ENCODE data around the gene TNIK. TPM values are rescaled to one million over a fixed set of nuclear protein-coding genes. Genes with fewer than 3 reads are reported as not detected.

Gene TNIK
- total RNA-seq, 1 donor from 2014 or later = 9.3 TPM

GRCh38 chr3:171021377-171021776, 438.8 kb downstream of the TNIK start:
- Mint-ChIP-seq H3K9me3 (no peaks in the 10 kb centered on the region), H3K27ac (no peak overlapping the region), H3K27me3 (ENCODE audit: low read depth) (no peaks in the 10 kb centered on the region), H3K4me3 (no peak overlapping the region), H3K36me3 (no peaks in the 10 kb centered on the region), H3K4me1 (peaks cover 6% of the 10 kb centered on the region)
- DNase-seq (ENCODE audit: low spot score in 2 of 2, unreplicated experiment in 2 of 2) = no peak
- TF ChIP-seq, protein P1, sequence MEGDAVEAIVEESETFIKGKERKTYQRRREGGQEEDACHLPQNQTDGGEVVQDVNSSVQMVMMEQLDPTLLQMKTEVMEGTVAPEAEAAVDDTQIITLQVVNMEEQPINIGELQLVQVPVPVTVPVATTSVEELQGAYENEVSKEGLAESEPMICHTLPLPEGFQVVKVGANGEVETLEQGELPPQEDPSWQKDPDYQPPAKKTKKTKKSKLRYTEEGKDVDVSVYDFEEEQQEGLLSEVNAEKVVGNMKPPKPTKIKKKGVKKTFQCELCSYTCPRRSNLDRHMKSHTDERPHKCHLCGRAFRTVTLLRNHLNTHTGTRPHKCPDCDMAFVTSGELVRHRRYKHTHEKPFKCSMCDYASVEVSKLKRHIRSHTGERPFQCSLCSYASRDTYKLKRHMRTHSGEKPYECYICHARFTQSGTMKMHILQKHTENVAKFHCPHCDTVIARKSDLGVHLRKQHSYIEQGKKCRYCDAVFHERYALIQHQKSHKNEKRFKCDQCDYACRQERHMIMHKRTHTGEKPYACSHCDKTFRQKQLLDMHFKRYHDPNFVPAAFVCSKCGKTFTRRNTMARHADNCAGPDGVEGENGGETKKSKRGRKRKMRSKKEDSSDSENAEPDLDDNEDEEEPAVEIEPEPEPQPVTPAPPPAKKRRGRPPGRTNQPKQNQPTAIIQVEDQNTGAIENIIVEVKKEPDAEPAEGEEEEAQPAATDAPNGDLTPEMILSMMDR (IDR thresholded peaks at IDR 0.05; ENCODE audit: unreplicated experiment) = no peak

DNA sequence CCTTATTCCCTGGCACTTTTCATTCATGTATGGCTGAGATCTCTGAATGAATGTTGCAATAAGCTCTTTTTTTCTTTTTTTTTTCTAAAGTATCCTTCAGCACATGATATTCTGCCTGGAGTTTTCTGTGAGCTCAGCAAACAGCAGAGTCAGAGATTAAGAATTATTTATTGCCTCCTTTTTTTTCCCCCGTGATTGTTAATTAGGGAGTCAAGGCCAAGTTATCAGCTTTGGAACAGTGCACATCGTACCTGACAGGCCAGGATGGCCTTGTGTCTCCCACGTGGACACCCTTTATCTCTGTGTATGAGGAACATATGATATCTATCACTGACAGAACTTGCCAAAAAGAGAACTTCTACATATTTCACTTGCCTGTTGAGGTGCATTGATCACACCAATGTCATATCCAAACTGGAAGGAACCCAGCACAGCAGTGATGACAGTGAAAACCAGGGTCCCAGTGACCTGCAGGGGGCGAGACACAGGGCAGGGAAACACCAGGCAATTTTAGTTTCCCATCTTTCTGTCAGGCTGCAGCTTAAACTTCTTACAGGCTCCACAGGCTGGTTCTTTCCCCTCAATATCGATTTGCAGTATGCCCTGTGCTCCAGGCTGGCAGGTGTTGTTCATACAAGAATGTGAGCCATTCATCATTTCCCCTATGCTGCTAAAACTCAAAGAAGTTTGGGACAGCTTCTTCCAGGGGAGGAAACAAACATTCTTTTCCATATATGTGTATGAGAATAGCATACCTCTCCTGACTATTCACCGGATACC, 441.9 kb downstream of the TNIK start:
- TF ChIP-seq, protein P1 (IDR thresholded peaks at IDR 0.05; ENCODE audit: unreplicated experiment) = peak; percentile 26
- DNase-seq (ENCODE audit: low spot score in 2 of 2, unreplicated experiment in 2 of 2) = no peak
- Mint-ChIP-seq H3K36me3 (no peaks in the 10 kb centered on the region), H3K4me3 (no peak overlapping the region), H3K27me3 (ENCODE audit: low read depth) (no peaks in the 10 kb centered on the region), H3K9me3 (no peaks in the 10 kb centered on the region), H3K4me1 (peaks cover 6% of the 10 kb centered on the region), H3K27ac (no peak overlapping the region)

DNA sequence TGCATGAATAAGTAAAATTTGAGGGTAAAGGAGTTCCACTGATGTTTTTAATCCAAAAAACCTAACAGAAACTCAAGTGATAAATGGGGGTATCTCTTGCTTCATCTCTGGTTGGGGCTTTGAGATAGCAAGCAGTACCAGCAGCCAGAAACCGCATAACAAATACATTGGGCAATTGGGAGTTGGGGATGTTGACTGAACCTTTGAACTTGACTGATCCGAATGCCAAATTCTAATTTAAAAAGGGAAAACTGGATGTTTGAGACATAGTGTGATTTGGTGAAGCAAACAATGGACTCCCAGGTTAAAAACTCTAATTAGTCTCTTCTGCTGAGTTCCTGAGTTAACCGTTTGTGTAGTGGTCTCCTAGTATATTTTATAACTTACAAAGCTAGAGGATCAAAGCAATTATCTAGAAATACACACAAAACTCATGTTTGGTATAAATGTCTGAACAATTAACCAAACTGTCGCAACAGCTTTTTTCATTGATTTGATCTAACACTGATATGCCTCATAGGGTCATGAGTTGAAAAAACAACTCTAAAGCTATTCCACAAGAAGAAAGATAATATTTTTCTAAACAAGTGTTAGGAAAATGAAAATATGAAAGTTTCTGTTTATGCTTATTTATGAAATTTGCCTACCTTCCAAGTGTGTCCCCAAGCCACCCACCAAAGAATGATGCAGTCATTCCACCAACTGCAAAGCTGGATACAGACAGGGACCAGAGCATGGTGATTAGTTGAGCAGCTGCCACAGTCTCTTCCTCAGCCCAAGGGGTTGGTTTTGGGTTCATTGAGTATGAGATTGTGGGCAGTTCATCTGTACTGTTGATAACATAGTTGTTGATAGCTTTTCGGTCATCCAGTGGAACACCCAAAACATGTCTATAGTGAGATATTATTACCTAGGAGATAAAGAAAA, 446.1 kb downstream of the TNIK start:
- Mint-ChIP-seq H3K4me1 (peaks cover 6% of the 10 kb centered on the region), H3K4me3 (no peak overlapping the region), H3K36me3 (no peaks in the 10 kb centered on the region), H3K27ac (no peak overlapping the region), H3K27me3 (ENCODE audit: low read depth) (no peaks in the 10 kb centered on the region), H3K9me3 (no peaks in the 10 kb centered on the region)
- no peak for DNase-seq (ENCODE audit: low spot score in 2 of 2, unreplicated experiment in 2 of 2)
- TF ChIP-seq, protein P1 (IDR thresholded peaks at IDR 0.05; ENCODE audit: unreplicated experiment) = no peak

DNA sequence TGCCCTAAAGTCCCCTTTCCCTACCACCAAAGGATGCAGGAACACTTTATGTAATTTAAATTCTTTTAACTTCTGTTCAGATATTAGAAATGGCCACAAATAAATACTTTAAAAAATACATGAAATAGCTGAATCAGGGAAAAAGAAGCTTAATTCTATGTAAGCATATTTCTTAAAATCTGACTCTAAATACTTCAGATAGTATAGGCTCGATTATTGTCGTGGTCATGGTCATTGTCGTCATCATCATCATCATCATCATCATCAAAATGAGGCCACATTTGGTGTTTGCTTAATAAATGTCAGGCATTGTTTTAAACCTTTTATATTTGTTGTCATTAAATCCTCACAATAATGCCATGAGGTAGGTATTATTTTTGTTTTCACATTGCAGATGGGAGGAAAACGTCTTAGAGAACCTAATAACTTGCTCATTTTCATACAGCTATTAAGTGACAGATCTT, 448.3 kb downstream of the TNIK start:
- Mint-ChIP-seq H3K27ac (no peak overlapping the region), H3K4me3 (no peak overlapping the region), H3K36me3 (no peaks in the 10 kb centered on the region), H3K9me3 (no peaks in the 10 kb centered on the region), H3K4me1 (no peaks in the 10 kb centered on the region), H3K27me3 (ENCODE audit: low read depth) (no peaks in the 10 kb centered on the region)
- no peak for DNase-seq (ENCODE audit: low spot score in 2 of 2, unreplicated experiment in 2 of 2)
- TF ChIP-seq, protein P1 (IDR thresholded peaks at IDR 0.05; ENCODE audit: unreplicated experiment) = no peak

Small RNA genes lying within 50 kb of the gene (microRNA-seq; reads per million reads assigned to microRNA genes)
- gene MIR569 = not detected

All from mesothelial cell of epicardium (in vitro differentiated cells).